ENCODE results near the gene CYTH4. TPM values are rescaled to one million over a fixed set of nuclear protein-coding genes. Genes with fewer than 3 reads are reported as not detected.
"Not testable (repeated sequence)": the region's sequence is repeated elsewhere in the genome, so short reads cannot be mapped to it uniquely, and the experiment has no call there.

CYTH4 gene
- 0.25 and 0.27 TPM in 2 replicates for total RNA-seq (2014; rRNA removed; shearing (Covaris generic))

GRCh38 chr22:37282385-37282677 is at the start of gene CYTH4:
Gene CYTH4, plus strand, starts transcription at chr22:37282508. Its CDS starts 62 bp downstream, at chr22:37282570.
- no peak for DNase-seq (ENCODE audit: low read depth)

- not testable (repeated sequence) for DNase-seq (ENCODE audit: low read depth)
Observed at GRCh38 chr22:37233371-37233750, 48.9 kb upstream of the CYTH4 start.

GRCh38 chr22:37233751-37234631 is 48.3 kb upstream of the CYTH4 start:
- no peak for DNase-seq (ENCODE audit: low read depth)

GRCh38 chr22:37234736-37235711 is 47.3 kb upstream of the CYTH4 start:
- DNase-seq (ENCODE audit: low read depth): no peak

GRCh38 chr22:37235897-37236607 is 46.3 kb upstream of the CYTH4 start:
- no peak for DNase-seq (ENCODE audit: low read depth)

GRCh38 chr22:37237371-37238268 is 44.7 kb upstream of the CYTH4 start:
- DNase-seq (ENCODE audit: low read depth): peak; percentile 49

- no peak for DNase-seq (ENCODE audit: low read depth)
Observed at GRCh38 chr22:37239336-37240239, 42.7 kb upstream of the CYTH4 start.

- no peak for DNase-seq (ENCODE audit: low read depth)
Observed at GRCh38 chr22:37240240-37240940, 41.9 kb upstream of the CYTH4 start.

GRCh38 chr22:37240941-37241320 is 41.4 kb upstream of the CYTH4 start:
- no peak for DNase-seq (ENCODE audit: low read depth)

- no peak for DNase-seq (ENCODE audit: low read depth)
Observed at GRCh38 chr22:37241351-37242142, 40.8 kb upstream of the CYTH4 start.

- DNase-seq (ENCODE audit: low read depth): peak; percentile 71
Observed at GRCh38 chr22:37242395-37242918, 39.9 kb upstream of the CYTH4 start.

GRCh38 chr22:37243402-37244113 is 38.8 kb upstream of the CYTH4 start:
- no peak for DNase-seq (ENCODE audit: low read depth)

- no peak for DNase-seq (ENCODE audit: low read depth)
Observed at GRCh38 chr22:37244114-37244921, 38.0 kb upstream of the CYTH4 start, which contains the start of gene RAC2. Gene RAC2, minus strand, starts transcription at chr22:37244269. Its CDS starts 121 bp downstream, at chr22:37244148.

- no peak for DNase-seq (ENCODE audit: low read depth)
Observed at GRCh38 chr22:37244922-37245722, 37.2 kb upstream of the CYTH4 start.

GRCh38 chr22:37245740-37246139 is 36.6 kb upstream of the CYTH4 start:
- DNase-seq (ENCODE audit: low read depth): no peak

GRCh38 chr22:37248251-37248650 is 34.1 kb upstream of the CYTH4 start:
- DNase-seq (ENCODE audit: low read depth): peak; percentile 49
